Muscle of arm (tissue), 12 donors: Measurements from ENCODE around the gene UPK3BL2. TPM values are rescaled to one million over a fixed set of nuclear protein-coding genes. Genes with fewer than 3 reads are reported as not detected.
"Not testable (repeated sequence)": the region's sequence is repeated elsewhere in the genome, so short reads cannot be mapped to it uniquely, and the experiment has no call there.

Source experiments
- DNase-seq: peaks from one replicate; pipeline ENCODE4 v3.0.0-alpha.2; 2013
- polyA plus RNA-seq, 12 donors: library from polyadenylated mRNA; unstranded; fragments of 120-200 nt; gene quantifications; one replicate each; pipeline ENCODE4 v1.2.1, GENCODE V29; 2013; ENCODE audit not compliant: insufficient read length in 12 of 12

Gene UPK3BL2
- polyA plus RNA-seq, 12 donors = 3.6 to 56.9 (median 8.2) TPM; not detected in 2

DNA sequence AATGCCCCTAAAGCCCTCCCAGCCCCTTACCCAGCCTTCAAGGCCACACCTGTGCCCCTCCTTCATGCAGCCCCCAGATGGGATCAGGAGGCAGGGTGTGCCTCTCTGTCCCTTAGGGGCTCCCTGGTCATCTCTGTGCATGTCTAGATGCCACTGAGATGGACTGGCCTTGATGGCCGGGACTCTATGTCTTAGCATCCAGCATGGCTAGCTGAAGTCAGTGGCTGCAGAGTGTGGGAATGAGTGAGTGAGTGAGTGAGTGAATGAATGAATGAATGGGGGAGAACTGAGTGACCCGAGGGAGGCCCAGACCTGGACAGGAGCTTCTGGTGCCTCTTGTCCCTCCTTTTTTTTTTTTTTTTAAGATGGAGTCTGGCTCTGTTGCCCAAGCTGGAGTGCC, 11.4 kb downstream of the UPK3BL2 start:
- DNase-seq = not testable (repeated sequence)

DNA sequence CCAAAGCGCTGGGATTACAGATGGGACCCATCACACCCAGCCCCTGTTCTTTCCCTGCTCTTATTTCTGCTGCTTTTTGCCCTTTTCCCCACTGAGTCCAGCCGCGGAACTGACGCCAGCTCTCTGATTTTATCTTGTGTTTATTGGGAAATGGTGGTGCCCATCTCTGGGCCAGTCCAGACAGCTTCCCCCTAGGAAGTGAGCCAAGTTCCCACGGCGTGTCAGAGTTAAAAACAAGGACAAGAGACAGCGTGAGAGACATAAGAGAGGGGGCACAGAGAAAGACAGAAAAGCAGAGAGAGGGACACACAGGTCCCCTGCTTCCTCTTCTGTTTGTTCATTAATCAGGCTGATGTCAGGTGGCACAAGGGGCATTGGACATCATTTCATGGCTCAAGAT, 11.9 kb downstream of the UPK3BL2 start:
- DNase-seq = not testable (repeated sequence)

DNA sequence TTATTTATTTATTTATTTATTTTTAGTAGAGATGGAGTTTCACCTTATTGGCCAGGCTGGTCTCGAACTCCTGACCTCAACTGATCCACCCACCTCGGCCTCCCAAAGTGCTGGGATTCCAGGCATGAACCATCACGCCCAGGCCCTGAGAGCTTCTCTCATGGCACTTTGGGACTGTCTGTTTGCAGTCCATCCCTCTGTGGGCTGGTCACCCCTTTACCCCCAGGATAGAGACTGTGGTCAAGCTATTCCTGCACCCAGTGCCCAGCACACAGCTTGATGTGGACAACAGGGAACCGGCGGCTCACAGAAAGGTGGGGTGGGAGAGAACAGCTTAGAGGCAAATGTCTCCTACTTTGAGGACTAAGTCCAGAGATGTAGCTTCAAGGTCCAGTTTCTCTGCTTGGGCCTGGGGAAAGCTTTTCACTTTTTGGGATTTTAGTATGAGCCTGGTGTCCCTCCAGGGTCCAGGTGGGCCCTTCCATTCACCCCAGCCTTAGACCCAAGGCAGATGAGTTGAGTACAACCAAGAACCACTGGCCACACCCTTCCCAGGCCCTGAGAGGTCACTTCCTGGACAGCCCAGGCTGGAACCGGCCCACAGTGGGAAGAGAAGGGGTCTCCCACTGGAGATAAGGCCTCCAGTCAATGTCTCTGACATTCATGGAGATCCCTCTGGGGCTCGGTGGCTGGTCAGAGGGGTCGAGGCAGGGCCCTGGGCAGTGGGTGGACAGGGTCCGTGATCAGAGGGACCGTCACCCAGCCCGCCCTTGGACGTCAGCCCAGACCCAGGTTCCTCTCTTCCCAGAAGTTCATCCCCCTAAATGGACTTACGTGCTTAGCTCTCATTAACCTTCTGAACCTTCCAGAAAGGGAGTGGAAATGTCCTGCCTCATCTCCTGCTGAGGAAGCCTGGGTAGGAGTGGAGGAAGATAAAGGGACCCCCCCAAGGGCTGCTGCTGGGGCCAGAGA, 15.4 kb downstream of the UPK3BL2 start:
- not testable (repeated sequence) for DNase-seq

DNA sequence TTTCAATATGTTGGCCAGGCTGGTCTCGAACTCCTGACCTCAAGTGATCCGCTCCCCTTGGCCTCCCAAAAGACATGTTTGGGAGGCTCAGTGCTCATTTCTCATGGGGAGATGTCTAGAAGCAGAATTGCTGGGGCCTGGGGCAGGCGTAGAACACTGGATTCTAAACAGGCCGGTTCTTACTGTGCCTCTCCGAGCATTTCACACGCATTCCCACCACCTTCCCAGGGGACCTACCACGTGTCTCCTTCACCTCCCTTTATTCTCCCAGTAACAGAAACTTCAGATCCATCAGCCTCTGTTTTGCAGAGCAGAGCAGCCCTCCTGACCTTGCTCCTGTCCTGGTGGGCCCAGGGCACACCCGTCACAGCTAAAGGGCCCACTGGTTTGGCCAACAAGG, 16.3 kb downstream of the UPK3BL2 start:
- DNase-seq = not testable (repeated sequence)

DNA sequence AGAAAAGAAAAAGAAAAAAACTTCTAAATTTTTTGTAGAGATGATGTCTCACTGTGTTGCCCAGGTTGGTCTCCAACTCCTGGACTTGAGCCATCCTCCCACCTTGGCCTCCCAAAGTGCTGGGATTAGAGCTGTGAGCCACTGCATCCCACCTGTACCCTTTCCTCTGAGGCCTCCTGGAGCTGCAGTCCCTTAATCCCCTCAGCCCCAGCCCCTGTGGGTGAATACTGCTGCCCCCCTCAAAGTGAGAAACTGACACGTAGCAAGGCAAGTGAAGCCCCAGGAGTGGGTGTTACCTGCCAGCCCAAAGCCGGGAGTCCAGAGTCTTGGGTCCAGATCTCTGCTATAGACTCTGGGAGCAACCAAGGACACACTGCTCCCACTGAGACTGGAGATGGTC, 18.7 kb downstream of the UPK3BL2 start:
- DNase-seq = not testable (repeated sequence)

DNA sequence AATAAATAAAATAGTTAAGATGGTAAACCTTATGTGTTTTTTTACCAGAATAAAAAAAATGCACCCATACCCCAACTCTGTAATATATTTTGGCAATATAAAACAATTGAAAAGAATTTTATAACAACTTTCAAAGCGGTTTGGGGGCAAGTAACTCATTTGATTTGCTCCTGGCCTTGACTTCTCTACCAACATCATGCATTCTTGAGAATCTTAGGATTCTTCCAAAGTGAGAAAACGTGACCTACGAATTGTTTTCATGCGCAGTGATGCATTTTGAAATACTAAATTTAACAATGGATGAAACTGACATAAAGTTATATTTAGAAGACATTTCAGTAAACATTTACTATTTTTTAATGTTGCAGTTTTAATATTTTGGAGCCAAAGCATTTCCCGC, 22.7 kb downstream of the UPK3BL2 start:
- not testable (repeated sequence) for DNase-seq

DNA sequence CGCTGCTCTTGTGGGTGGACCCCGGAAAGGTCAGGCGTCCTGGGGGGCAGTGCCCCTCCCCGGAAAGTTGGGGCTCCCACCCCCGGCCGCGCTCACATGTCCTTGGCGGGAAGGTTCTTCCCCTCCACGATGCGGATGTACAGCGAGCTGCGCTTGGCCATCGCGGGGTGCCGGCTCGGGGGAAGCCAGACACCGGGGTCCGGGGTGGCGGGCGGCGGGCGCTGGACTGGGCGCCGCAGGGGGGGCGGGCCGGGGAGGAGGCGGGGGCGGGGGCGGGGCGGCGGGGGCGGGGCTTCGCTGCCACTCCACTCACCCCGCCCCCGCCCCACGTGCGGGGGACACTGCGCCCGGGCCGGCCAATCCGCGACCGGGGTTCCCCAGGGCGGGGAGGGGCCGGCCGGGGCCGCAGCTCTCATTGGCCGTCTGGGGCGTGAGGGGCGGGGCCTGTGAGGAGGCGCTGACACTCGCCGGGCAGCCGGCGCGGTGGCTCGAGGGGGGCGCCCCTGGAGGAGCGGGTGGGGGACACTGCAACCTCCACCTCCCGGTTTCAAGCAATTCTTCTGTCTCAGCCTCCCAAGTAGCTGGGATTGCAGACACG, 25.8 kb downstream of the UPK3BL2 start, which contains the start of gene RASA4B:
TSS of gene RASA4B (minus strand) at position 228 of the 598 bp plus-strand sequence. CDS start at position 161, 67 bp downstream.
- DNase-seq = not testable (repeated sequence)

DNA sequence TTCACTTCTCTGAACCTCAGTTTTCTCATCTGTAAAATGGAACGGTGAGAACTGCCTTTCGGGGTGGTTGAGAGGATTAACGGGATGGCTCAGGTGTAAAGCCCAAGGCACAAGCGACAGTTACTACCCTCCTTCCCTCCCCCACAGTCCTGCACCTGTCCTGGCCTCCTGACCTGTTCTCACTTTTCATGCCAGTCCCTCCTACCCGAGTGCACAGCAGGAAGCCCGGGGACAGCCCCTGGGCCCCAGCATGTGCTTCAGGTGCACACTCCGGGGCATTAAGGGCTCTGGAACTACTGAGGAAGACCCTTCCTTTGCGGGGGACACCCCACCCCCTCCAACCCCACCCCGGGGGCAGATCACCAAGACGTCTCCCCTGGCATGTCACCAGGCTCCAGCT, 26.5 kb downstream of the UPK3BL2 start:
- not testable (repeated sequence) for DNase-seq

DNA sequence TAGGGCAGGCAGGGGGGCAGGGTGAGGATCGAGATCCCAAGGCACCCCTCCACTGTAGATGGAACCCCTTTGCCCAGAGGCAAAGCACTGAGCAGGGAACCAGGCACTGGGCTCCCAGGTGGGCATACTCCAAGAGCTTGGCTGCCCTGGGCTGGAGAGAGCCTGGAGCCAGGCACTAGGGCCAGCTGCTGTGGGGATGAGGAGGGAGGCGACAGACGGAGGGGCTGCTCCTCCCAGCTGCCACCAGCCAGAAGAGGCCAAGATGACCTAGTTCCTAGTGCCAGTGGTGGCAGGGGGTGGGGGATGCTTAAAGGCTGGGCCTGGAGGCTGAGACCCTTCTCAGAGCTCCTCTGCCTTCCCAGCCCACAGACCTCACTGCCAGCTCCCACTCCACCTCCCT, 27.6 kb downstream of the UPK3BL2 start:
- DNase-seq = not testable (repeated sequence)

DNA sequence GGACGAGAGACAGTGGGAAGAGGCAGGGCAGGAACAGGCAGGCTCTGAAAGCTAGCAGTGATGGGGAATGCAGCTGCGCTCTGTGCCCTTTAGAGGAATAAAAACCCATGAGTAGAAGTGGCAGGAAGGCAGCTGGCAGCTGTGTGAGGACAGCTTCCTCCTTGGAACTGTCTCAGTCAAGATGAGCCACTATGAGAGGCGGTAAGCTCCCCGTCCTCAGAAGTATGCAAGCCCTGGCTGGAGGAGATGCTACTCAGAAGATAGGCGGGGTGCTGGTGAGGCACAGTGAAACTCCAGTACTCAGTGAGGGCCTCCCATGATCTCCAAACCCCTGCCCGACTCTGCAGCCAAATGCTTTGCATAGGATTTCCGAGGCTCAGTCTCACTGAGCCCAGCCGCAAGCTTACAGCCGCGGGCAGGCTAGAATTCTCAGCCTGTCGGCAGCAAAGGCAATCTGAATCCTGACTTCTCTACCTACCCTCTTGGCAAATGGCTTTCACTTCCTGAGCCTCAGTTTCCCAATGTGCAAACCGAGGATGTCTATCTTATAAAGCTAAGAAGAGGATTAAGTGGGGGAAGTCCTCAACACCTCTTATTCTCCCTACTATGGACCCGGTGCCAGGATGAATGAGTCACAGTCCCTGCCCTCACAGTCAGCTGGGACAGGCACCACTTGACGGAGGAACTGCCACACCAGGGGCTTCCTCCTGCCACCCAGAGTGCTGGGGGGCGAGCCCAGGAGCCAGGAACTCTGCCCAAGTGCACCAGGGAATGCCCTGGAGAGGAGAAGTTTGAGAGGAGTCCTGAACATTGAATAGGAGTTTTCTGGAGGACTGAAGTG, 28.4 kb downstream of the UPK3BL2 start:
- not testable (repeated sequence) for DNase-seq

DNA sequence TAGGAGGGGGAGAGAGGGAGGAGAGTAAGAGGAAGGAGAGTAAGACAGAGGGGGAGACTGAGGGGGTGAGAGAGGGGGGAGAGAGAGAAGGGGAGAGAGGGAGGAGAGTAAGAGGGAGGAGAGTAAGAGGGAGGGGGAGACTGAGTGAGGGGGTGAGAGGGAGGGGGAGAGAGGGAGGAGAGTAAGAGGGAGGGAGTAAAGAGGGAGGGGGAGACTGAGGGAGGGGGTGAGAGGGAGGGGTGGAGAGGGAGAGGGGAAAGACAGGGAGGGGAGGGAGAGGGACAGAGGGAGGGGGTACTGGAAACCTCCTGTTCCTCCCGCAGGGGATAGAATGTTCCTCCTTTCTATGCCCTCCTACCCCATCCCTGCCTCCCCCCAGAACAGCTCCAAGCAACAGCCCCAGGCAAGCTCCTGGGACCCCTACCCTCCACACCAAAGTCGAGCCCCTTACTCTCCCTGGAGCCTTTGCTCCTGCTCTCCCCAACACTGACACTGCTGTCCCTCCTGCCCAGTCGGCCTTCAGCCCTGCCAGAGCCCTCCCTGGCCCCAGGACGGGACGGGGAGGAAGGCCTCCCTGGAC, 30.8 kb downstream of the UPK3BL2 start:
- DNase-seq = peak; percentile 96

DNA sequence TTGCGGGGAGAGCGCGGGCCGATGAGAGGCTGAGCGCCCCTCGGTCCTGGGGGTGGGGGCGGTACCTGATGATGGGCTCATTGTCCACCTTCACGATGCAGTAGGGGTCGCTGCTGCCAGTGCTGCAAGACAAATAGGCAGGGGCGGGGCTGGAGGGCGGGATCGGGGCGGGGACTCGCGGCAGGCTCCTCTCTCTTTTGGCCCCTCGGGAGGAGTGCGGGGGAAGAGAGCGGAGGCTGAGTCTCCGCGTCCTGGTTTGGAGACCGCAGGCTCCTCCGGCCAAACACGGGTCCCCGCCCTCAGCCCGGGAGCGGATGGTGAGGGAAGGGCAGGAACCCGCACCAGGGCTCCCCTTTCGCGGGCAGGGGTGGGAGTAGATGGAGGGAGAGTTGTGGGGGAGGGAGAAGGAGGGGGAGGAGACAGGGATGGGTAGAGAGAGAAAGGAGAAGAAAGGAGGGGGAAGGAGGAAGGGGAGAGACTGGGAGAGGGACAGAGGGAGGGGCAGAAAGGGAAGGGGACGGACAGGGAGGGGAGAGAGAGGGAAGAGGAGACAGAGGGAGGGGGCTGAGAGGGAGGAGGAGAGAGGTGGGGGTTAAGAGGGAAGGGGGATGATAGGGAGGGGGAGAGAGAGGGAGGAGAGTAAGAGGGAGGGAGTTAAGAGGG, 31.5 kb downstream of the UPK3BL2 start:
- not testable (repeated sequence) for DNase-seq

DNA sequence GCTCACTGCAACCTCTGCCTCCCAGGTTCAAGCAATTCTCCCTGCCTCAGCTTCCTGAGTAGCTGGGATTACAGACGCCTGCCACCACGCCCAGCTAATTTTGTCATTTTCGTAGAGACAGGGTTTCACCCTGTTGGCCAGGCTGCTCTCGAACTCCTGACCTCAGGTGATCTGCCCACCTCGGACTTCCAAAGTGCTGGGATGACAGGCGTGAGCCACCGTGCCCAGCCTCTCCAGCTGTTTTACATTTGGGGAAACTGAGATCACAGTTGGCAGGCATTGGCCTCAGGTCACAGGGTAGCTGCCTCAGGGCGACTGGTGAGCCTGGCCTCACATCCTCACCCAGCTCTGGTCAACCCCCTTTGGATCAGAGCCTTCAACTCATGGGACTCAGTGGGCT, 32.9 kb downstream of the UPK3BL2 start:
- DNase-seq = not testable (repeated sequence)

DNA sequence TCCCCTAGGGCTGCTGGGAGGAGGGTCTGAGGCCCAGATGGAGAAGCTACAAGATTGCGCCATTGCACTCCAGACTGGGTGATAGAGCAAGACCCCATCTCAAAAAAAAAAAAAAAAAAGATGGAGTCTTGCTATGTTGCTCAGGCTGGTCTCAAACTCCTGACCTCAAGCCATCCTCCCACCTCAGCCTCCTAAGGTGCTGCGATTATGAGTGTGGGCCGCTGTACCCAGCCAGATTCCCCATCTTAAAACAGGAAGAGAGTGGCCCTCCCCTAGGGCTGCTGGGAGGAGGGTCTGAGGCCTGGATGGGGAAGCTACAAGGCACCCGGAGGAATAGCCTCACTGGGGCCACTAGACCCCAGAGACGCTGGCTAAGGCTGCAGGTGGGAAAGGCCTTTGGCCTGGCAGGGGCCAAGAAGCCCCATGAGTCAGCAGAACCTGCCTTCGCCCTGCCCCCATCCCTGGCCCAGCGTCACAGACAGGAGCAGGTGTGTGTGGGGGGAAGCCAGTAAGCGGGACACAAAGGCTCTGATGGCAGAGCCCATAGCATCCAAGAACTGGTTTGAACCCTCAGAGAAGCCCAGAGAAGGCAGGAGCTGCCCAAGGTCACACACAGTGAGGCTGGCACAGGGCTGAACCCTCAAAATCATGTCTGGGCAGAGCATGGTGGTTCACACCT, 35.9 kb downstream of the UPK3BL2 start:
- DNase-seq = not testable (repeated sequence)

DNA sequence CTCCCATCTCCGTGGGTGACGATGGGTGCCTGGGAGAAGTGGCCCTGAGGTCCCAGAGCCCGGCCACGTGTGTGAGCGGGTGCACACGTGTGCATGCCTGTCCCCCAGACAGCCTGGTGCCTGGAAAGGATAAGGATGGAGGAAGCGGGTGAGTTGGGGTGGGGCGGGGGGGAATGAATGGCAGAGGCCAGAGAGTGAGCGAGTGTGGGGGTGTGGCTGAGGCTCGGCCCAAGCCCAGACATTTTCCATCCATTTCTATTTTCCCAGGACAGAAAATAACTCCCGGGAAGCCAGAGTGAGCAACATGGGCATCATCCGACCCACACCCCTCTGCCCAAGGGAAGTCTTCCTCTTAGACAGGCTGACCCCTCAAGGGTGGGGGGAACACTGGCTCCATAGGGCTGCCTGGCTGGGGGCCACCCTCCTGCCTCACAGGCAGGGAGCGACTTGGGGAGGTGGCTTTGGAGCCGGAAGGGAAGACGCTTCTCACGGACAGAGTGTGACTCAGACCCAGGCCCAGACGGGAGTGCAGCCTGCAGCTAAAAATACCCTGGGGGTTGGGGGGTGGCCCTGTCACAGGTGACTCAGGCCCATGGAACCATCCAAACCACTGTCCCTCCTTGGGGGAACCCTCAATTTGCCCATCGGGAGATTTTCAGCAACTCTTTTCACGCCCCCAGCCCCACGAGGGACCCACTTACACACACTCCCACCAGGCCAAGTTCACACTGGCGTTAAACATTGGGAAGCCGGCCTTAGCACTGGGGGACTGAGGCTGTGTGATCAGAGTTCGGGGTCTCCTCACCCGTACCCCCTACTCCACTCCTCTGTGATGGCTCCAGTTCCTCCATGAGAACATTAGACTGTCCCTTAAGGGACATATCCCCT, 38.0 kb downstream of the UPK3BL2 start:
- not testable (repeated sequence) for DNase-seq

DNA sequence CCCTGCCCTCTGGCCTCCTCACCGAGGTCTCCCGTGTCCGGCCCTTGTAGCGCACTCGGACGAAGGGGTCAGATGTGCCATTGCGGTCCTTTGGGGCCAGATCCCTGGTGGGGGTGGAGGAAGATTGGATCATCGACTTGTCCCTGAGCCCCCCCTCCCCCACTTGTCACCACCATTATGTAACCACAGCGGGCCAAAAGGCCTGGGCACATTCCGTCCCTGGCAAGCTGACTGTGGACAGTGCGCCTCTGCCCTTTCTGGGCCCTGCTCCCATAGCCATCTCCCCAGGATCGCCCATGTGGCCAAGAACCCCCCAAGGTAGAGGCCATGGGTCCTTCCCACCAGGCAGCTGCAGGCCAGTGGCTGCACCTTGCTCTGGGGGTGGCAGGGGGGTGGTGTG, 40.4 kb downstream of the UPK3BL2 start:
- not testable (repeated sequence) for DNase-seq

DNA sequence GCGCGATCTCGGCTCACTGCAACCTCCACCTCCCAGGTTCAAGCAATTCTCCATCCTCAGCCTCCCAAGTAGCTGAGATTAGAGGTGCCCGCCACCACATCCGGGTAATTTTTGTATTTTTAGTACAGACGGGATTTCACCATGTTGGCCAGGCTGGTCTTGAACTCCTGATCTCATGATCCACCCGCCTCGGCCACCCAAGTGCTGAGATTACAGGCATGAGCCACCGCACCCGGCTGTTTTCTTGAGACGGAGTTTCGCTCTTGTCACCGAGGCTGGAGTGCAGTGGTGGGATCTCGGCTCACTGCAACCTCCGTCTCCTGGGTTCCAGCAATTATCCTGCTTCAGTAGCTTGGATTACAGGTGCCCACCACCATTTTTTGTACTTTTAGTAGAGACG, 45.2 kb downstream of the UPK3BL2 start:
- DNase-seq = not testable (repeated sequence)

DNA sequence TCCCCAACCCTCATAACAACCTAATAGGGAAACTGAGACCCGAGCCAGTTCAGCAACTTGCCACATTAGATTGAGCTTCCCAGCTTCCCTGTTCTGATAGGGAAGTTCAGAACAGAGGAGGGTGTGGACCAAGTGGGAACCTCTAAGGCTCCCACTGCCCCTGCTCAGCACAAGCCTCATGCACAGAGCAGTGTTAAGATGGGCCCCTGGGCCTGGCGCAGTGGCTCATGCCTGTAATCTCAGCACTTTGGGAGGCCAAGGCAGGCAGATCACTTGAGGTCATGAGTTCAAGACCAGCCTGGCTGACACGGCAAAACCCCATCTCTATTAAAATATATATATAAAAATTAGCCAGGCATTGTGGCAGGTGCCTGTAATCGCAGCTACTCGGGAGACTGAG, 46.2 kb downstream of the UPK3BL2 start:
- not testable (repeated sequence) for DNase-seq

DNA sequence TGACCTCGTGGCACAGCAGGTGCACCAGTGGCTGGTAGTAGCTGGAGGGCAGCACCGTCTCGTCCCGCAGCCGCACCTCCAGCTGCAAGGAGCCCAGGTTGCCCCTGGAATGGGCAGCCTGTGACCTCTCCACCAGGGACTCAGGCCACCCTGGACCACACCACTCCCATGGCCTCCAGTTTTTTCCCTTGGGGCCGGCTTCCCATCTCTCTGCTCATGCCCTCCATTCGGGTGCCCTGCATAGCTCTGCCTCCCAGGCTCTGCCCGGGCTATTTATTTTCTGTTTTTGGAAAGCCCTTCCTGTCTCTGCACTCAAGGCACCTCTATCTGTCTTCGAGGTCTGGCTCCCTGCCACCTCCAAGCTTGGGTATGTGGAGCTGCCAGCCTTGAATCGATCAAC, 46.6 kb downstream of the UPK3BL2 start:
- DNase-seq = not testable (repeated sequence)
